GM11168 (cell line): ENCODE results near the gene SLC51A.
"Not testable (repeated sequence)": the region's sequence is repeated elsewhere in the genome, so short reads cannot be mapped to it uniquely, and the experiment has no call there.

Experiments
- in situ Hi-C: fragments of 300-500 bp; cut with MboI; formaldehyde crosslinking; loops from one replicate; pipeline ENCODE4 v1.12.0; 2022; ENCODE audit warnings: low sequenced_read_pairs; ENCODE audit not compliant: unreplicated experiment

SLC51A gene

GRCh38 chr3:196216089-196216564 is at the start of gene SLC51A:
SLC51A (plus strand) TSS chr3:196216534; CDS start chr3:196216713, 179 bp downstream.
- in situ Hi-C loops: loop anchor here (25.0 kb wide), 1 partner anchor 504 kb away; the partner anchor contains the start of gene MUC20

GRCh38 chr3:196166741-196167140 is 49.6 kb upstream of the SLC51A start:
- in situ Hi-C loops: no loop called here

- in situ Hi-C loops: no loop called here
These were observed 47.4 kb upstream of the SLC51A start for GRCh38 chr3:196168808-196169391.

GRCh38 chr3:196169836-196170240 is 46.5 kb upstream of the SLC51A start:
- in situ Hi-C loops: no loop called here

DNA sequence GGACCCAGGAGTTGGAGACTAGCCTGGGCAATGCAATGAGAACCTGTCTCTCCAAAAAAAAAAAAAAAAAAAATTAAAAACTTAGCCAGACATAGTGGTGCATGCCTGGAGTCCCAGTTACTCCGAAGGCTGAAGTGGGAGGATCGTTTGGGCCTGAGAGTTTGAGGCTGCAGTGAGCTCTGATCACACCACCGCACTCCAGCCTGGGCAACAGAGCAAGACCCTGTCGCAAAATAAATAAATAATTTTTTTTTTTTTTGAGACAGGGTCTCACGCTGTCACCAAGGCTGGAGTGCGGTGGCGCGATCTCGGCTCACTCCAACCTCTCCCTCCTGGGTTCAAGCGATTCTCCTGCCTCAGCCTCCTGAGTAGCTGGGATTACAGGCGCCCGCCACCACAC is 46.0 kb upstream of the SLC51A start:
- in situ Hi-C loops: not testable (repeated sequence)

GRCh38 chr3:196174652-196175051 is 41.7 kb upstream of the SLC51A start:
- in situ Hi-C loops: no loop called here

- in situ Hi-C loops: no loop called here
These were observed 41.2 kb upstream of the SLC51A start for GRCh38 chr3:196175116-196175625.

- in situ Hi-C loops: no loop called here
These were observed 40.6 kb upstream of the SLC51A start for GRCh38 chr3:196175722-196176121.

- in situ Hi-C loops: no loop called here
These were observed 38.8 kb upstream of the SLC51A start for GRCh38 chr3:196177567-196177966.

DNA sequence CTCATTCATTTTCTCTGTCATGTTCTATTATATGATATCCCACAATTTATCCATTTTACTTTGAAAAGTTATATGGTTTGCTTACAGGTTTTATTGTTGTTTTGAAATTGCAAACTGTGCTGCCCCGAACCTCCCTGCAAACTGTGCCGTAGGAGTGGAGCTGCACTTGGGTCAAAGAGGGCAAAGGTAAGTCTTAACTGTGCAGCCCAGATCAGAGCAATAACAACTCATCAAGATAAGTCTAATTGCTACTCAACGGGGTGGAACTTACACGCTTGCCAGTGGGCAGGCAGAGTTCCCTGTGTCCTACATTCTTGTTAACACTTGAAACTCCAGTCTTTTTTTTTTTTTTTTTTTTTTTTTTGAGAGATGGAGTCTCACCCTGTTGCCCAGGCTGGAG is 38.4 kb upstream of the SLC51A start:
- in situ Hi-C loops: no loop called here

GRCh38 chr3:196178993-196179379 is 37.3 kb upstream of the SLC51A start:
- in situ Hi-C loops: no loop called here

DNA sequence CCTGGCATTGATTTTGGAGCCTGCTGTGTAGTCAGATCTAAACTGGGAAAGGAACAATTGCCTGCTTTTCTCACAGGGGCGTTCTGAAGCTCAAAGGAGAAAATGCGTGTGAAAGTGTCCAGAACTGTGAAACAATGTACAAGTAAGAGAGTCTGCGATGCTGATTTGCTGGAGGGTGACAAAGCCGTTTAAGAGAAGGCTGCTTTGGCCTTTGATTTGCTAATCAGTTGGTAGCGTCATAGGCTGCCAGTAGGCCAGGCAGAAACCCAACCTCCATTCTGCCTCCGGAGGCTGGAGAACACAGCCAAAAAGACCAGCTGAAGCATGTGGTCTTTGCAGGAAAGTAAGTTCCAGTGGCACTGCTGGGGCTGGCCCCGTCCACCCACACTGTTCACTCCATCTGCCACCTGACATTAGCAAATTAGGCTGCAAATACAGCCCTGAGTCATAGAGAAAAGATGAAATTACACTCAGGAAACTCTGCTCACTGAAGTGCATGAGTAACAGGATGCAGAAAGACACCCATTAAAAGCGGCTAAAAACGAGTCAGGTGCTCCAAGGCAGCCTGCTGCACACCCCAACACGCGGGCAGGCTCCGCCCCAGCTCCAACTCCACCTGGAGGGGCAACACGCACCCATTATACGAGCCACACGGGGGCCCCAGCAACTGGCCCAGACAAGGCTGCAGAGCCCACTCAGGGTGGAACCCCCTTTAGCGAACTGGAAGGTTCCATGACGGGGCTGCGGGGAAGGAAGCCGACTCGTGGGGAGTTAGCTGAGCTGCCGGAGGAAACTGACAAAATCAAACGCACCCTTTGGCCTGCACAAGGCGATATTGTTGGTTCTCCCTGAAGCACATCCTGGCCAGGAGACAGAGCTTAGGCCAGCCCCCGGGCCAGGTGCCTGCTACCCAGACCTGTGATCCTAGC is 36.7 kb upstream of the SLC51A start:
- in situ Hi-C loops: no loop called here

DNA sequence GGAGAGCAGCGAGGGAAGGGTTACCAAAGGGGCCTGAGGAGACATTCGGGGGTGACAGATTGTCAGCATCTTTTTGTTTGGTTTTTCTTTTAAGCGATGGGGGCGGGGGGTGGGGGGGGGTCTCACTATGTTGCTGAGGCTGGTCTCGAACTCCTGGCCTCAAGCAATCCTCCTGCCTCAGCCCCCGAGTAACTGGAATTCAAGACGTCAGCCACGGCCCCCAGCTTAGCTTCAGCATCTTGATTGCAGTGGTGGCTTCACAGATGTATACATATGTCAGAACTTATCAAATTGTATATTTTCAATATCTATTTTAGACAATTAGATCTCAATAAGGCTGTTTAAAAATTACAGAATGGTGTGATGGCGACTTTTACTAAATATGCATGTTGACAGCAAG is 36.0 kb upstream of the SLC51A start:
- in situ Hi-C loops: no loop called here

- in situ Hi-C loops: no loop called here
These were observed 35.2 kb upstream of the SLC51A start for GRCh38 chr3:196181127-196181546.

DNA sequence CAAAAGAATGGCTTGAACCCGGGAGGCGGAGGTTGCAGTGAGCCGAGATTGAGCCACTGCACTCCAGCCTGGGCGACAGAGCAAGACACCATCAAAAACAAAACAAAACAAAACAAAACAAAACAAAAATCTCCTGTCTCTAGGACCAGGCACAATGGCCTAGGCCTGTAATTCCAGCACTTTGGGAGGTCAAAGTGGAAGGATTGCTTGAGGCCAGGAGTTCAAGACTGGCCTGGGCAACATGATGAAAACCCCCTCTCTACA is 32.2 kb upstream of the SLC51A start:
- in situ Hi-C loops: not testable (repeated sequence)

- in situ Hi-C loops: no loop called here
These were observed 31.5 kb upstream of the SLC51A start for GRCh38 chr3:196184881-196185280.

DNA sequence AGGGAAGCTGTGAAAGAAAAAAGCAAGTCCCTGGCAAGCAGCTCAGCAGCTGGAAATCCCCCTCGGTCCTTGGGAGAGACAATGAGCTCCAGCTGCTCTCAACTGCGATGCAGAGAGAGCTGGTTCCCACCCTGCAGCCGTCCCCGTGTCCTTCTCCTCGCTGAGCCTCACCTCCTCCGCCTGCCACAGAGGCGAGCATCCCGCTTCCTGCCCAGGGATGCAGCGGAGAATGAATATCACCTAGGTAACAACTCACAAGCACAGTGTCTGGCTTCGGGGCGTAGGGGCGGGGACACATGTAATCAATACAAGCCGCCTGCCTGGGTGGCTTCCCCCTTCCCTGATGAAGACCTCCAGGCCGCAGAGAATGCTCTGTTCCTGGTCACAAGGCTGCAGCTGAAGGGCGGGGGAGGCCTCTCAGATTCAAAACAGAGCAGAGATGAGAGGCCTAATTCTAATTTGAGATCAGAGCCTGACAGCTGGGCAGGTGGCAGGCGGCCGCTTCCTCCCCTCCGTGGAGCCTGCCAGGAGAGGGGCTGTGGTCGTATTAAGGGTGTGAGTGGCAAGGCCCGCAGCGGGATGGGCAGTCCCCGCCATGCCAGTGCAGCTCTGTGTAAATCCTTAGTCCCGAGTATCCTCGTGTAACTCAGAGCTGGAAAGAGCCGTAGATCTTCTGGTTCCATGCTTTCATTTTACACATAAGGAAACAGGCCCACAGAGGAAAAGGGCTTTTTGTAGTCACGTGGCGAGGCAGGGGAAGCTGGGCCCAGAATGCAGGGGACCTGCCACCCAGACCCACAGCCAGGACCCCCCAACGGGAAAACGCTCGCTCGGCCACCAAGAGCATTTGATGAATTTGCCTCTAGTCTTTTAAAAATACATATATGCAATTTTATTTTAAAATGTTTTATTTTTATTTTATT is 29.4 kb upstream of the SLC51A start:
- in situ Hi-C loops: no loop called here

DNA sequence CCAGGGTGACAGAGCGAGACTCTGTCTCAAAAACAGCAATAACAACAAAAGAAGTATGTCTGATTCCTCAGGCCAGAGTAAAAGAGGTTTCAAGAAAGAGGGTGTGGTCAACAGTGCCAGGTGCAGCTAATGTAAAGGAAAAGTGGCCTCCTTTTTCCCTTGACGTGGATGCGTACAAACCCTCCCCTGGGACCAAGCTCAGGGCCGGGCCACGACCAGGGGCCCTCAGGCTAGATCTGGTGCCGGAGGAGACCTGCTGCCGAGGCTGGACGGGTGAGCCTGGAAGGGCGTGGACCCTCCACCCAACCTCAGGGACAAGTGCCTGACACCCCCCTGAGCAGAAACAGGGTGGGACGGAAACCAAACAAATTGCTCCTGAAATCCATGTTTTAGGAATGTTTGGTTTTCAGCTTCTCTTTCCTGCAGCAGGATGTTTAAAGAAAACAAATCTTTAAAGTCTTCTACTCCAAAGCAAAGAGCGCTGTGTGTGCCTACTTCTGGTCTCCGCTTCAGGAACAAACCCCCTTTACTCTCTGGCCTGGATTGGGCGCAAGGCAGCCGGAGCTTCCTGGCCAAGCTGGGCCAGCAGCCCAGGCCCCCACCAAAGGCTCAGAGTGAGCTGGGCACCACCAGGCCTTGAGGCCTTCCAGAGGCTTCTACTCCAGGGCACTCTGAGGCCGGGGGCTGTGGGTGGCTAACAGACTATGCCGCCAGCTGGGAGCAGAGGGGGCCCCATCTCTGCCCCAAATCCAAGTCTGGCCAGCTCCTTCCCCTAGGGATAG is 26.6 kb upstream of the SLC51A start:
- in situ Hi-C loops: no loop called here

GRCh38 chr3:196192036-196192523 is 24.3 kb upstream of the SLC51A start:
- in situ Hi-C loops: no loop called here
